K562 (cell line): ENCODE measurements around the gene BRMS1. TPM values are rescaled to one million over a fixed set of nuclear protein-coding genes. Genes with fewer than 3 reads are reported as not detected.

Experiments
- ATAC-seq: fragments of 200-7000 bp; cut with Tn5 transposase; 3 replicates; pipeline ENCODE4 v1.9.1; 2020; ENCODE audit warnings: moderate library complexity
- BruUV-seq: library from RNA; stranded (reverse); fragments of 400-500 nt; replicated peaks from 2 replicates; lab custom pipeline; 2021; lab: Mats Ljungman, UMichigan
- CTCF ChIA-PET: fragments of 300-600 bp; formaldehyde crosslinking; extraction: SDS; loops from one replicate; lab custom pipeline; 2021; ENCODE audit warnings: low intra/inter-chr PET ratio; lab: Yijun Ruan, JAX
- POLR2A ChIA-PET: fragments of 300-600, 350-650 bp; sonication (Branson Sonifier 250); formaldehyde crosslinking; extraction: SDS; loops from one replicate; lab custom pipeline; 2021; ENCODE audit warnings: antibody characterized with exemption, inconsistent platforms; lab: Yijun Ruan, JAX
- DNase-seq, 4 experiments: peaks; one replicate each; pipeline versions ENCODE4 v3.0.0 to v3.0.0-alpha.2; 2011 to 2018; ENCODE audit warnings: low spot score in 3 of 4, mixed read lengths in 3 of 4; ENCODE audit errors: extremely low read depth in 1 of 4
- FAIRE-seq: peaks from 2 replicates; lab custom pipeline; 2011; peaks lifted over from hg19 to GRCh38; lab: Jason Lieb, UNC
- H2AFZ ChIP-seq: 2 replicates; pipeline ENCODE4 v1.6.0; 2011; ENCODE audit warnings: low read depth, low read length, control low read depth, inconsistent platforms
- H3K27ac ChIP-seq: fragments of 200-600 bp; 3 replicates; pipeline ENCODE4 v1.8.0; 2011; ENCODE audit warnings: low read depth, mild to moderate bottlenecking, control low read depth, inconsistent platforms, low read length, moderate library complexity, mixed read lengths; ENCODE audit errors: extremely low read depth
- H3K27me3 ChIP-seq, 2 experiments: fragments of 300-600 bp in 1 of 2; 2 replicates in 1 of 2; 3 replicates in 1 of 2; pipeline versions ENCODE4 v1.6.0 to v1.8.0; 2011; ENCODE audit warnings: inconsistent platforms in 2 of 2, low read length in 2 of 2, mild to moderate bottlenecking in 1 of 2, mixed read lengths in 1 of 2, moderate library complexity in 1 of 2; ENCODE audit not compliant: control insufficient read depth in 2 of 2, insufficient read depth in 2 of 2
- H3K36me3 ChIP-seq: fragments of 300-600 bp; 3 replicates; pipeline ENCODE4 v1.8.0; 2011; ENCODE audit warnings: mild to moderate bottlenecking, low read length, inconsistent platforms; ENCODE audit not compliant: control insufficient read depth, insufficient read depth
- H3K4me1 ChIP-seq, 2 experiments: fragments of 200-600 bp in 1 of 2; replicated peaks in 1 of 2; 2 replicates in 1 of 2; 3 replicates in 1 of 2; pipeline versions ENCODE4 v1.5.1 to v1.8.0; 2011; ENCODE audit warnings: inconsistent platforms in 2 of 2, low read length in 2 of 2, mild to moderate bottlenecking in 1 of 2, mixed read lengths in 1 of 2, moderate library complexity in 1 of 2; ENCODE audit not compliant: control insufficient read depth in 2 of 2, insufficient read depth in 2 of 2
- H3K4me2 ChIP-seq: 2 replicates; pipeline ENCODE4 v1.6.1; 2011; ENCODE audit warnings: low read length, control low read depth, inconsistent platforms, mixed read lengths; ENCODE audit not compliant: insufficient read depth
- H3K4me3 ChIP-seq: fragments of 200-600 bp; sonication (generic), shearing (Covaris generic); 2 replicates; pipeline ENCODE4 v1.5.1; 2016; ENCODE audit warnings: control low read depth, inconsistent platforms
- H3K79me2 ChIP-seq: fragments of 200-600 bp; 3 replicates; pipeline ENCODE4 v1.8.0; 2011; ENCODE audit warnings: low read length, inconsistent platforms; ENCODE audit not compliant: control insufficient read depth, insufficient read depth
- H3K9ac ChIP-seq, 2 experiments: 2 replicates each; pipeline versions ENCODE4 v1.6.0 to v1.6.1; 2011; ENCODE audit warnings: low read depth in 2 of 2, low read length in 2 of 2, control low read depth in 1 of 2, inconsistent platforms in 1 of 2, mild to moderate bottlenecking in 1 of 2, mixed read lengths in 1 of 2; ENCODE audit not compliant: insufficient read depth in 1 of 2
- H3K9me1 ChIP-seq: one replicate; pipeline ENCODE4 v1.6.0; 2011; ENCODE audit warnings: inconsistent platforms, mild to moderate bottlenecking, low read length, moderate library complexity; ENCODE audit not compliant: control insufficient read depth, insufficient read depth
- H3K9me3 ChIP-seq: replicated peaks from 2 replicates; pipeline ENCODE4 v1.5.1; 2011; ENCODE audit warnings: low read depth, low read length, inconsistent platforms; ENCODE audit not compliant: control insufficient read depth, insufficient read depth
- H4K20me1 ChIP-seq: replicated peaks from 2 replicates; pipeline ENCODE4 v1.6.1; 2011; ENCODE audit warnings: low read length, inconsistent platforms, mixed read lengths; ENCODE audit not compliant: control insufficient read depth, insufficient read depth
- CHD7 ChIP-seq: fragments of 200-600 bp; sonication (generic); IDR thresholded peaks from one replicate; pipeline ENCODE4 v1.6.1; 2012; ENCODE audit warnings: mild to moderate bottlenecking, low read depth, low read length, inconsistent platforms
- FOSL1 ChIP-seq: fragments of 200-800 bp; sonication (Bioruptor generic); conservative IDR thresholded peaks from 2 replicates; pipeline ENCODE4 v1.6.1; 2016; ENCODE audit warnings: missing genetic modification characterization, missing compliant biosample characterization
- NFE2 ChIP-seq: IDR thresholded peaks from 2 replicates; pipeline ENCODE4 v1.6.1; 2014; ENCODE audit warnings: antibody characterized with exemption, low read depth
- POLR2A ChIP-seq: fragments of 450-650 bp; conservative IDR thresholded peaks from 2 replicates; pipeline ENCODE4 v1.6.1; 2016
- SRSF3 ChIP-seq: fragments of 200-400 bp; formaldehyde crosslinking; IDR thresholded peaks from 2 replicates; pipeline ENCODE4 v1.6.1; 2016; ENCODE audit warnings: mild to moderate bottlenecking, low read length, moderate library complexity; ENCODE audit not compliant: insufficient read depth
- STAT5B ChIP-seq: fragments of 250-450 bp; sonication (Bioruptor Pico); IDR thresholded peaks from 2 replicates; pipeline ENCODE4 v1.8.0; 2021; ENCODE audit warnings: mild to moderate bottlenecking, inconsistent platforms
- WGBS: fragments of 100-300 bp; shearing (Covaris generic); methylation state at CpG from one replicate; pipeline ENCODE4 v1.1.6; 2016; ENCODE audit warnings: low coverage, mixed read lengths; ENCODE audit not compliant: insufficient coverage; ENCODE audit errors: missing lambda C conversion rate; 5-methylcytosine and 5-hydroxymethylcytosine counted together
- in situ Hi-C: fragments of 300-500 bp; cut with MboI; formaldehyde crosslinking; loops from 4 replicates; pipeline ENCODE4 v1.15.0; 2018; ENCODE audit warnings: inconsistent platforms, mixed read lengths
- intact Hi-C: fragments of 100-400 bp; cut with micrococcal nuclease; formaldehyde crosslinking; loops from 2 replicates; pipeline ENCODE4 v1.14.2; 2022
- polyA plus RNA-seq, 8 experiments: library from polyadenylated mRNA; depleted of rRNA in 4 of 8; stranded (reverse) in 5 of 8; unstranded in 3 of 8; fragments of >200 nt; fragmentation: Nextera tagmentation in 2 of 8; fragmentation: Illumina TruSeq in 1 of 8; extraction: Ambion mirVana in 2 of 8; extraction: Trizol in 1 of 8; gene quantifications; 2 replicates each; pipeline versions ENCODE4 v1.2.1 to v1.2.3, GENCODE V29; 2011 to 2014; ENCODE audit warnings: inconsistent platforms in 1 of 8, missing spikeins in 1 of 8
- total RNA-seq, 7 experiments: library from RNA; depleted of rRNA in 6 of 7; stranded (reverse); fragments of >200 nt in 6 of 7; fragmentation: Illumina TruSeq in 2 of 7; extraction: Trizol in 2 of 7; gene quantifications; 2 replicates each; pipeline versions ENCODE4 v1.2.1 to v1.2.3, GENCODE V29; 2011 to 2021; ENCODE audit warnings: low replicate concordance in 1 of 7
- TF ChIP-seq, protein P1 (sequence below): sonication (generic); formaldehyde crosslinking; IDR thresholded peaks from 2 replicates; pipeline ENCODE4 v1.8.0; 2023; ENCODE audit warnings: mild to moderate bottlenecking, missing genetic modification reagents
- TF ChIP-seq, protein P2 (sequence below): sonication (generic); formaldehyde crosslinking; IDR thresholded peaks from 2 replicates; pipeline ENCODE4 v1.8.0; 2022; ENCODE audit warnings: mild to moderate bottlenecking, missing genetic modification reagents

The BRMS1 gene
- total and polyA plus RNA-seq, 9 of the 15 experiments (the other 6 are each of a cell fraction or from before 2014, with no cell fraction given): 2.2 to 78.8 (median 33.4) TPM

- FAIRE-seq: no peak
- Histone ChIP-seq H3K9me1 (no peaks in the 10 kb centered on the region), H2AFZ (no peak overlapping the region), H4K20me1 (peaks cover 18% of the 10 kb centered on the region), H3K79me2 (no peaks in the 10 kb centered on the region), H3K27me3 (no peaks in the 10 kb centered on the region), H3K9me3 (no peaks in the 10 kb centered on the region), H3K4me1 (peaks cover 0 to 15% of the 10 kb centered on the region in 2 experiments; a peak in 4 of 5 replicates), H3K9ac (peak overlapping the region in 1 of 2 experiments; percentile 0; a peak in 2 of 4 replicates), H3K36me3 (peaks cover 32% of the 10 kb centered on the region; the same call in 2 of the 3 replicates), H3K4me2 (no peak overlapping the region), H3K27ac (no peak overlapping the region), H3K4me3 (no peak overlapping the region)
- CTCF ChIA-PET: no interaction called here
- in situ Hi-C loops: no loop called here
- WGBS: 83% methylated on average over 10 of the region's 15 CpGs
- POLR2A ChIA-PET: interaction anchor here (0.6 to 2.8 kb wide), 8 partner anchors 8 to 78 kb away, joined by 3 to 12 read pairs (median 5); partner anchors contain the start of gene B4GAT1
- intact Hi-C loops: no loop called here
- ATAC-seq: no peak
- peak in 2 of 4 experiments; percentile 12 to 20 for DNase-seq
- BruUV-seq: no TSS peak
- no peak for TF ChIP-seq SRSF3
- TF ChIP-seq, protein P1, sequence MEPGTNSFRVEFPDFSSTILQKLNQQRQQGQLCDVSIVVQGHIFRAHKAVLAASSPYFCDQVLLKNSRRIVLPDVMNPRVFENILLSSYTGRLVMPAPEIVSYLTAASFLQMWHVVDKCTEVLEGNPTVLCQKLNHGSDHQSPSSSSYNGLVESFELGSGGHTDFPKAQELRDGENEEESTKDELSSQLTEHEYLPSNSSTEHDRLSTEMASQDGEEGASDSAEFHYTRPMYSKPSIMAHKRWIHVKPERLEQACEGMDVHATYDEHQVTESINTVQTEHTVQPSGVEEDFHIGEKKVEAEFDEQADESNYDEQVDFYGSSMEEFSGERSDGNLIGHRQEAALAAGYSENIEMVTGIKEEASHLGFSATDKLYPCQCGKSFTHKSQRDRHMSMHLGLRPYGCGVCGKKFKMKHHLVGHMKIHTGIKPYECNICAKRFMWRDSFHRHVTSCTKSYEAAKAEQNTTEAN (CRISPR knock-in tag): no peak
- TF ChIP-seq CHD7: peak; percentile 52
- TF ChIP-seq NFE2: no peak
- TF ChIP-seq POLR2A: peak; percentile 12; the same call in 1 of the 2 replicates
- no peak for TF ChIP-seq STAT5B
- no peak for TF ChIP-seq FOSL1 (tag)
- TF ChIP-seq, protein P2, sequence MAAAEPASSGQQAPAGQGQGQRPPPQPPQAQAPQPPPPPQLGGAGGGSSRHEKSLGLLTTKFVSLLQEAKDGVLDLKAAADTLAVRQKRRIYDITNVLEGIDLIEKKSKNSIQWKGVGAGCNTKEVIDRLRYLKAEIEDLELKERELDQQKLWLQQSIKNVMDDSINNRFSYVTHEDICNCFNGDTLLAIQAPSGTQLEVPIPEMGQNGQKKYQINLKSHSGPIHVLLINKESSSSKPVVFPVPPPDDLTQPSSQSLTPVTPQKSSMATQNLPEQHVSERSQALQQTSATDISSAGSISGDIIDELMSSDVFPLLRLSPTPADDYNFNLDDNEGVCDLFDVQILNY (CRISPR knock-in tag): 0 out of 2 replicates have a peak, but pooled peaks have one; percentile 36
Measured at GRCh38 chr11:66360406-66361073, 15.6 kb upstream of the BRMS1 start.
